Muscle of back (tissue), 11 donors: ENCODE measurements around the gene CCDC90B. TPM values are rescaled to one million over a fixed set of nuclear protein-coding genes. Genes with fewer than 3 reads are reported as not detected.

ENCODE experiments used
- DNase-seq, 3 donors: peaks; one replicate each; pipeline versions ENCODE4 v3.0.0 to v3.0.0-alpha.2; 2013
- polyA plus RNA-seq, 10 donors: library from polyadenylated mRNA; unstranded; fragments of 120-200 nt; gene quantifications; one replicate each; pipeline ENCODE4 v1.2.1, GENCODE V29; 2013; ENCODE audit not compliant: insufficient read length in 10 of 10

Gene CCDC90B
- polyA plus RNA-seq, 10 donors: 74.2 to 99.9 (median 86.8) TPM

DNA sequence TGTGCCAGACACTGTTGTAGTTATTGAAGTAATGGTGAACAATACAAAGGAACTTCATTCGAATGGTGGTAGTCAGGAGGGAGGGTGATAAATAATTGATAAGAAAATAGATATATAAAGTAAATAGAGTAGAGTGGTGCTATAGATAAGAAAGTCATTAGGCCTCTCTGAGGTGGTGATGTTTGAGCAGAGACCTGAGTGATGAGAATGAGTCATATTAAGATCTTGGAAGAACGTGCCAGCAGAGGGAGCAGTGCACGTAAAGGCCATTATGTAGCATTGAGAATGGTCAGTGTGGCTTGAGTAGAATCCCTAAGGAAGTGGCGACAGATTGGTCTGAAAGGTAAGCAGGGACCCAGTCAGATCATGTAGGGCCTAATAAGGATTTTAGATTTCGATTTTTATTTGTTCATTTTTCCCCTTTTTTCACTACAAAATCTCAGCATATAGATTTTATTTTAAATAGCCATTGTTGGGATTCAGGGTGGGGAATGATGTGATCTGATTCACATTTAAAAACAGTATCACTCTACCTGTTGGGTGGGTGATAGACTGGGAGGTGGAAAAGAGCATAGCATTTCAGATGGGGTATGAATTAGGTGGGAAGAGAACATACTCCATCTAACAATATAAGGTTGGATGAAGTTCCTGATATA, 44.7 kb downstream of the CCDC90B start:
- DNase-seq: peak; percentile 30 to 53 (median 43)

DNA sequence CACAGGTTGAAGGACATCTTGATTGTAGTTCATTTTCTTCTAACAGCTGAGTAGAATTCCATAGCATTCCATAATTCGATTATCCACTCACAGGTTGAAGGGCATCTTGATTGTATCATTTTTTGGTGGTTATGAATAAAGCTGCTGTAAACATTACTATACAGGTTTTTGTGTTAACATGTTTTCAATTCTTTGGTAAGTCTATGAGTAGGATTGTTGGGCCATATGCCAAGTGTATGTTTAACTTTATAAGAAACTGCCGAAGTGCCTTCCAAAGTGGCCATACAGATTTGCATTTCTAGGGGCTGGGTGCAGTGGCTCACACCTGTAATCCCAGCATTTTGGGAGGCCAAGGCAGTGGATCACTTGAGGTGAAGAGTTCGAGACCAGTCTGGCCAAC, 48.1 kb downstream of the CCDC90B start:
- no peak for DNase-seq

DNA sequence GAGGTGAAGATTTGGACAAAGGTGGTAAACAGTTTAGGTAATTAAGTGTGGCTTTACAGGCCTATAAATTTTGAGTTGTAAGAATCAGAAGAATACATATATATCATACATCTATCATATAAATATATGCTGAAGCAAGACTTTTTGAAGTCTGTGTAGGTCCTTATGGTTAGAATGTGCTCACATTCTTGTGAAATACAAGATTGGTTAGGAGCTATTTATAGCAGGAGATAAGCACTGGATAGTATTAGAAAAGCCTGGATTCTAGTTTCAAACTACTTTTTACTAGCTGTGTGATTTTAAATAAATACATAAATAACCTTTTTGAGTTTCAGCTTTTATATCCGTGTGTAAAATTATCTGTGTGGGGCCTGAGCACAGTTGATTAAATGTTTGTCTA, 50.3 kb downstream of the CCDC90B start:
- DNase-seq: no peak

DNA sequence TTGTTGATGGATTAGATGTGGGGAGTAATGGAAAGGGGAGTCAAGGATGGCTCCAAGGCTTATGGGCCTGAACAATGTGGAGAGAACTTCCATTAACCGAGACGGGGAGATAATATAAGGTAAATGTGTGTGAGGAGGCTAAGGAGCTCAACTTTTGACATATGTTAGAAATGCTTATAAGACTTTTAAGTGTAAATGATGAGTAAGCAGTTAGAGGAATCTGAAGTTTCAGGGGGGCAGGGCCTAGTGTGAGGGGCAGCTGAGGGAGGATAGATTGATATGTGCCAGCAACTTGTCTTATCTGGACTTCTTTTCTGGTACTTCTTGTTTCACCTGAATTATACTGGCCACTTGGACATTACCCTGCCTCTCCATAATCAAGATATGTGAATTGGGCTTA, 62.7 kb downstream of the CCDC90B start:
- DNase-seq: no peak

DNA sequence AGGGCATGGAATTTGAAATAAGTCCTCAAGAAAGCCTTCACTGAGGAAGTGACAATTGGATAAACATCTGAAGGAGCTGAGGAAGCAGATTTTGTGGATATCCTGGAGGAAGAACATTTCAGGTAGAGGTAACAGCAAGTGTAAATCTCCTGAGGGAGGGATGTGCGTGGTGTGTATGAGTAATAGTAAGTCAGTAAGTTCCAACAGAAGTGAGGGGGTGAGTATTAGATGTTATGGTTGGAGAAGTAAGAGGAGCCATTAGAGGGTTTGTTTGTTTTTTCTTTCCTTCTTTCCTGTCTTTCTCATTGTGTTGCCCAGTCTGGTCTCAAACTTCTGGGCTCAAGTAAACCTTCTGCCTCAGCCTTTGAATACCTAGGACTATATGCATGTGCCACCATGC, 63.7 kb downstream of the CCDC90B start:
- DNase-seq: no peak

DNA sequence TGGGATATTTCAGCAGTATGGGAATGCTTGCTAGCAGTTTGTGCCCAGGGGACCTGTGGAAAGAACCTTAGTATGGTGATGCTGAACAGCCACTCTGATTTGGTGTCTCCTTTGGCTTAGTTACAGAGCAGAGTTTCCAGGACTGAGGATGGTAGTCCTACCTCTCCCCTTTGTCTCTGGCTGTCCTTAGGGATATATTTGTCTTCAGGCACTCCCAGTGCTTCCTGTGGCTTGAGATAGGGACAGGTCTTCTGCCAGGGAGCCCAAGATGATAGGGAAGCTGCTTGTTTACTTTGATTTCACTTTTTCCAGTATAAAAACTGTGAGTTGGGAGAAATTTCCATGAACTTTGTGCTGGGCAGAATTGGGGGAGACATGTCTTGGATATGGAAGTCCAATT, 64.5 kb downstream of the CCDC90B start:
- DNase-seq: no peak

DNA sequence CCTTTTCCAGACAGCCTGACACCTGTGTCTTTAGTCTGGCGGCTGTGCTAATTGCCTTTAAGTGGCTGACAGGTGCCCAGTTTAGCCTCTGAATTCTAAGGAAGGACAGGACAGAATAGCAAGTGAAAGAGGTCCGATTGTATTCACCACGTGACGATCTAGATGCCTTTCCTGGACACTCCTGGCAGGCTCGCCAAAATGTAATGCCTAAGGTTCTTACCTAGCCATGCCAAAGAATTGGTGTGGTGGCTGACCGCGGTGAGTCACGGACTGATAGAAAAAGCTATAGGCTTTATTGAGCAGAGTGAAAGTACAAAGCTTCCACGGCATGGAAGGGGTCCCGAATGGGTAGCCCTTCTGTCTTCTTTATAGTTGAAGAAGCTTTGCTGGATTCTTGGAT, 65.9 kb downstream of the CCDC90B start:
- DNase-seq: no peak

DNA sequence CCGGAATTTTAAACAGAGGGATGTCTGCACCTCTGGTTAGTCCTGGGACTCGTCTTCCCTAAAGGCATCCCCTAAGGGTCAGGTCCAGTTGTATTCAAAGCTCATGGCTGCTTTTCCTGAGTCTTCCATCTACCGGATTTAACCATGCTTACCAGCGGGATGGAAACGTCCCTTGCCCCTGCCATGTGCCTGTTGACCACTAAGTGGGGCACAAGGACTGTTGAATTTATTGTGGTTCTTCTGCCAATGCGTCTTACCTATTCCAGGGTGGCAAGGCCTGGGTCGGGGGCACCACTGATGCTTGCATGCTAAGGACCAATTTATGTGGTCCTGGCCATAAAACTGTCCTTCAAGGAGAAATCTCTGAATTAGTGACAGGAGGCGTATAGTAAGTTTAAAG, 67.1 kb downstream of the CCDC90B start:
- DNase-seq: no peak

Other genes starting within 250 kb of the CCDC90B start
- 10 to 100 TPM; 11.1 to 16.2 (median 14.1) TPM for gene RAB30, start 214.5 kb downstream of the CCDC90B start, polyA plus RNA-seq
- 10 to 100 TPM; 32.5 to 53.4 (median 46.2) TPM for gene PCF11, start 129.2 kb downstream of the CCDC90B start, polyA plus RNA-seq
- gene ANKRD42, start 92.7 kb downstream of the CCDC90B start, polyA plus RNA-seq: 1 to 10 TPM; 3.5 to 6.5 (median 4.4) TPM